HK-2 (cell line): ENCODE results near the gene NAV2.

Experiments
- DNase-seq: peaks from one replicate; pipeline ENCODE4 v3.0.0-alpha.2; 2018; ENCODE audit not compliant: unreplicated experiment

Gene NAV2

DNA sequence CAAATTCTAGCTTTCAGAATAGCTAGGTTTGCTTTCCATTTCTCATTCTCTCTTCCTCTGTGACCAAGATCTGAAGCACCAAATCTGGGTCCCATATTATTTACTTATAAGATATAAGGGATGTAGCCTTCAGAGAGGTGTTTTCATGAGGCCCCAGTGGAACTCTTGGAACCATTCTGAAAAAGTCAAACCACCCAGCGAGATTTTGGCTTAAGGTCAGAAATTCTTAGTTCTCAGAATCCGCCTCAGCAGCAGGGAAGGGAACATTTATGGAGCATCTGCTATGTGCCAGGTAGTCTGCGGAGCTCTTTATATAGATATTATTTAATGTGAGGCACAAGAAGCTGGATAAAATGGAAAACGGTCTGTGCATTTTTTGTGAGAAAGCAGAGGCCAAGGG lies 6.3 kb downstream of the NAV2 start:
- DNase-seq, result no peak

DNA sequence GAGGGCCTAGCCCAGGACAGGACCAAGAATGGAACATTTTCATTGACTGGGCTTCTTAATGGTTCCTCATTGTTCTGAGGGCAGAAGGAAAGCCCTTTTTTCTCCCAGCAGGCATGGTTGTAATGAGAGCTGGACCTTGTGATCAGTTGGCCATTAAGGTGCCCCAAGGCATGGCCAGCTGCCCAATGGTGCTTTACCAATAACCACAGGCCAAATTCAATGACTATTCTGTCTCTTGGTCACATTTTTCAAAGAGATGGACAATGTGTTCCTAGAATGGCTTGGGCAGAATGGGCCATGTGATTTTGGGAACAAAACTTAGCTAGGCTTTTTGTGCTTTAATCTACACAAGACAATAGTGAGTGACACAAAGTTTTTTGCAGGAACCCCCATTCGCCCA lies 7.3 kb downstream of the NAV2 start:
- no peak for DNase-seq

DNA sequence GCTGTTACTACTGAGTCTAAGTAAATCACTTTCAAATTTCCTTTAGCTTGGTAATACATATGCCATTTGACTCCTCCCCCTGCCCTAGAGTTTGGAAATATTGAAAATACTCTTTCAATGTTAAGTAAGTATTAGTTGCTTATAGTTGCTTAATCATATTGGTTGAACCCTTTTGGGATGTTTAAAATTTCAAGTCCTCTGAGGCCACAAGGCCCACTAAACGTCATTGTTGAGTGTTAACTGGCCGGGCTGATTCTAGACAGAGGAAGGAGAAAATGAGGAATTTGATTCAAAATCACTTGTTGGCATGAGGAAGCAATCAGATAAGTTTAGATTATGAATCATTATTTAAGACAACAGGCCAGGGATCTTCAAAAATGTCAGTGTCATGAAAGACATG lies 8.5 kb downstream of the NAV2 start:
- DNase-seq, result no peak

DNA sequence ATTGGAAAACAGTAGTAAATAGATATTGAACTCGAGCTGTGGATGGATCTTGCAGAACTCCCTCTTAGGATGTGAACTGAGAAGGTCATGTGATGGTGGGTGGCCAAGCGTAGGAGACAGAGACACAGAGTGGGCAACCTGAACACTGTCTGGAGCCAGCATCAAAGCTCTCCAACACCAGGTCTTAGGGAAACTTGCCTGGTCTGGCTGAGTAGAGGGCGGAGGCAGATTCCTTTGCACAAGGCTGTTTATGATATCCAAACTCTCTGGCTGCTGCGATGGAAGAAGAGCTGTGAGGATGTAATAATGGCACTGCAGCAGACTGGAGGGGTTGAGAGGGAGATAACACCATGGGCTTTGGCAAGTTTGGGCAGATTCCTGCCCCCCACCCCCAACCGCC lies 10.1 kb downstream of the NAV2 start:
- no peak for DNase-seq

DNA sequence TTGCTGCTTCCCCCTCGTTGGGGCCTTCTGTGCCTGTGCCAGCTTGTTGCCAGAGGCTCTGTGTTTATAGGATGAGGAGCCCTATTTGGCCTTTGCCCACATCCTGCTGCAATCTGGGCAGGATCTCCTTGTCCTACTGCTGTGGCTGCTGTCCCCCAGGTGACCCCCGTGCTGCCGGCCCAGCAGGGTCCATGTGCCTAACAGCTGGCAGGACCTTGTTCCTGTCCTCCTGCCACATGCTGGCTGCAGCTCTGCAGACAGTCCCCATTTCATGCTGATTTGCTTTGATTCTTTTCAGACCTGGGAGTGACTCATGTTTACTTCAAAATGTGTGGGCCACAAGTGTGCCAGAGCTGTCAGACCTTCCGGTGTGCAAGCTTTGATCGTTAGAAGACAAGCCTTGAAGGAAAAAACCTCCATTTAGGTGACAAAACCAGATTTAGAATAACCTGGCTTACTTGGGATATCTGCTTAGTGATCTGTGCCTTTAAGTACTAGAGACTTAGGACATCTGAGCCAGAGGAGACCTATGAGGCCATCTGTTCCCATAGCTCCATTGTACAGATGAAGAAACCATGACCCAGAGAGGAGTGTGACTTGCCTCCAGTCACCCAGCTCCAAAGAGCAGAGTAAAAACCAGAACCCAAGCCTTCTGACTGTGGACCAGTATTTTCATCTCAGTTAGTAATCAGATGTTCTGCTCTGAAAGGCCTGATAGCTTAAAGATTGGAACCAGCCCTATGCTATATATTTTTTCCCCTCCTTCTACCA lies 11.1 kb downstream of the NAV2 start:
- DNase-seq, result no peak

DNA sequence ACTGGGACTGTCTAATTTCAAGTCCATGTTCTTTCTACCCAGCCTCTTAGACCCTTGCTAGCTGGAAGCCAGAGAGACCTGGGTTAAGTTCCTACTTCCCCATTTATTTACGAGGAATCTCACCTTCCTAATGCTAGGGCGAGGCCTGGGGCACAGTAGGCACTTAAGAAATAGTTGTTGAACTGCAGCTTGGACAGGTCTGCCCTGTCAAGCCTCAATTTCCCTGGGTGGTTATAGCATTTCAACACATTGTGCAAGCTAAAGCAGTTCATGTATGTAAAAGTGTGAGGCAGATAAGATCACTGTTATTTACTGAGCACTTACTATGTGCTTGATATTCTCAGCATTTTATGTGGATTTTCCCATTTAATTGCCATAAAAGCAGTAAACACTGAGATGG lies 12.1 kb downstream of the NAV2 start:
- DNase-seq, result no peak

DNA sequence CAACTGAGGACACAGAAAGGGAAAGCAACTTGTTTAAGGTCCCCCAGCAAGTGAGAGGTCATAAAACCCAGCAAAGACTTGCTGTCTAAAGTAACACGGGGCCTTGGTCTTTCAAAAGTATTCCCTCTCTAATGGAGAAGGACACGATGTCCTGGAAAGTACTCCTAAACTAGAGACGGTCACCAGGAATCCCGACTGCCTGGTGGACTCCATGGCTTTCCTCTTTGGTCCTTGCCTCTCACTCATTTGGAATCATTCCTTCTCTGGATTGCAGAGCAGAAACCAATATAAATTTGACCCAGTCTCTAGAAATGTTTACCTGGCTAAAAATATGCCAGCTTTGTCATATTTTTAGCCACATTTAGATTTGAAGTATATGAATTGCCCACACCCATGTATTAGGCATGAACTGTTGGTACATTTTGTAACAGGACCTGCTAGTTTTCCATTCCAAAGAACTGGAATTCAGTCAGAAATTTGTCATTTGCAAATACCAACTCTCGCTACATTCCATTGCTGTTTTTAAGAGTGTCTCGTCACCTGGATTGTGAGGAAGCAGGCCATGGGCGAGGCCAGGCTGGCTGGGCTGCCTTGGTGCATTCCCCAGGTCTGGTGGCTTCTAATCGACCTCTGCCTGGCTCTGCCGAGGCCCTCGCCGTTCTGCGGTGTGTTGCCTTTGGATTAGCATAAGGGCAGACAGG lies 12.9 kb downstream of the NAV2 start:
- DNase-seq, result no peak

DNA sequence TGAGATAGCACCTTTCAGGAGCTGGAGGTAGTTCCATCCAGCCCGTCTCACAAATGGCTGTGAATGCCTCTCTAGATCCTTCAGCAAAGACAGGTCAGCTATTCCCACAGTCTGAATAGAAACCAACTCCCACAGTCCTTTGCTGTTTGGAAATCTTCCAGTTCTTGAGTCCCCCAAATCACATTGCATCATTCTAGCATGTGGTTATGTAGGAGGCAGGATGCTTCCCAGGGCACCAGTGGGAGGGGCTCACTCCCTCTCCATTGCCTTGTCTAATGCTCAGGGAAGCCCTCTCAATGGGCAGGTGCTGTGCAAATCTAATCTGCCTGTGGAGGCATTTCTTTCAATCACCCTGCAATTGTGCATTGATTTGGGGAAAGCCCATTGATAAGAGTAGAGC lies 14.6 kb downstream of the NAV2 start:
- DNase-seq, result no peak

DNA sequence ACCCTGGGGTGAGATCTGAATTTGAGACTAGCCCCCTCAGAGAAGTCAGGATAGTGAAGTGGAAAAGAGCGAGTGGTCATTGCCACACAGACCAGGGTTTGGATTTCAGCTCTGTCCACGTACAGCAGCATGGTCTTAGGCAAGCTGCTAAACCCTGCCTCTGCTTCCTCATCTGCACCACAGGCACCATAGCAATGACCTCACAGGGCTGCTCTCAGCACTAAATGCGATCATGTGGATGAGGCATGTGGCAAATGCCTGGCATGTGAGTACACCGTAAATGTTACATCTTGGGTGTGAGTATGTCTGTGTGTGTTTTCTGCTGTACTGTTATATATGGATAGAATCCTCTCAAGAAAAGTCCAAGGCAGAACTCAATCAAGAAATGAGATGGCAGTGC lies 15.8 kb downstream of the NAV2 start:
- no peak for DNase-seq

DNA sequence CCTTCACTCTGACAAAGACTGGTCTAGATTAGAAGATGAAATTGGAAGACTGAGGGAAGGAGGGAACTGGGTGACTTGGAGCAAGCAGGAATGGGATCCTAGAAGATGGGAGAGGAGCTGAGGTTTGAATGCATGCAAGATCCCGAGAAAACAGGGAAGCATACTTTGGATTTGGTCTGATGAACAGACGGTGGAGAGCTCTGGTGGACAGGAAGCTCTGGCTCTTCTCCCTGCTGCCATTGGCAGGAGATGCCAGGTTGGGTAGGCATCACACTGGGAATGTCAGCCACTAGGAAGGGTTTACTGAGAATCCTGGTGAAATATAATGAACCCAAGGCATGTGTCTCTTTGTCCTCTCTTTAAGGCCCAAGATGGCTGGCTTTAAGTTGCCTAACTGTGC lies 16.5 kb downstream of the NAV2 start:
- DNase-seq, result no peak

DNA sequence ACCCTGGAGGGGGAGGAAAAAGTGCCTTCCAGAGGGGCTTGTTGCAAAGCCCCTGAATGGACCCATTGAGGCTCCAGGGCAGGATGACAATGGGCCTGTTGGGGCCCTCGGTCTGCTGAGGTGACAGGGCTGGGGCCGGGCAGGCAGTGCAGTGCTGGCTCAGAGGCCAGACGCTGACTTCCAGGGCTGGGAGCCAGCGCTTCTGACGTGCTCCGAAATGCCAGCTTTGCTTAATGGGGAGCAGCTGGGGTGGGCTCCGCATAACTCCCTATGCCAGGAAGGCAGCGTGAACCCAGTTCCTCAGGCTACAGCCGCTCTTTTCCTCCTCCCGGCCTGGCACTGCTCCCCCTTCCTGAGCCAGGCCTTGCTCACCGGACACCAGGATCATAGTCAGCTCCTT lies 17.7 kb downstream of the NAV2 start:
- DNase-seq, result no peak

DNA sequence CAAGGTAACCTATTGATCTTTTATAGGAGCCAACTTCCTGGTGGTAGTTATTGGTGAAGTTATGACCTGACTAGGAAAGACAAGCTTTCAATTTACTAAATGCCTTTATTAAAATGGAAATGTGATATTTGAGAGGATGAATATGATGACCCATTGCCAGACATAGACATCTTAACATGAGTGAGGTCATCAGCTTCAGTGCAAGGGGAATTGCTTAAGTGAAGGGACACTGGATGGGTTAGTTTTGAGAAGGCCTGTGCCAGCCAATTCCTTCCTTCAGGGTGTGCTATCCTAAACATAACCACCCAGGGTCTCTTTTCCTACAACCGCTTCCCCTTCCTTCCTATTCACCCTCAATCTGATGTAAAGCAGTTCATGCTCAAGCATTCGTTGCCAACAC lies 21.5 kb downstream of the NAV2 start:
- no peak for DNase-seq

DNA sequence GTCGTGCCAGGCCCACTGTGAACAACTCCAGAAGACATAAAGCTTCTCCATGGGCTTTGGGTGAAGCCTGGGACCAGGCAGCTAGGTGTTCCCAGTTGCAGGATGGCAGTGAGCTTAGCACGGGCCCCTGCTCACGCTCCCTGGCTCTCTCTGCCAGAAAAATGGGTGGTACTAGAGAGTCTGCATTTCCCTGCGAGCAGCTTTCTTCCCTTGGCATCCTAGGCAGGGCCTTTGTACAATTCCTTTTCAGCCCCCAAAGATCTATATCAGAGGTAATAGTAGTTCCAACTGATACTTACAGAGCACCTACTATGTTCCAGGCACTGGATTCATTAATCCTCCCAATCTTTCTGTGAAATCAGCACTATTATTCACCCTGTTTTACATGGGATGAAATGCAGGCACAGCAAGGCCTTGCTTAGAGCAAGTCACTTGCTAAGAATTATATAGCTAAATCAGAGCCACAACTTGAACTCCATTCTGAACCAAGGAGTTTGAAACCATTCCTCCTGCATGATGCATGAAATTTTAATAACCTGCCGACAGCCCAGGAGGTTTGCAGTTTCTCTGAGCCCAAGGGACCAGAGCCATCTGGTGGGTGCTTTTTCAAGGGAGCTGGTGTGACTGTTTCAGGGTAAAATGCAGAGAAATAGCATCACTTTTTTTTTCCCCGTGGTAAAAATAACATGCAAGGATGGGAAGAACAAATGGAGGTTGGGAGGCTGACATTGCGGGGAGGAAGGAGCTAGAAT lies 22.7 kb downstream of the NAV2 start:
- no peak for DNase-seq

DNA sequence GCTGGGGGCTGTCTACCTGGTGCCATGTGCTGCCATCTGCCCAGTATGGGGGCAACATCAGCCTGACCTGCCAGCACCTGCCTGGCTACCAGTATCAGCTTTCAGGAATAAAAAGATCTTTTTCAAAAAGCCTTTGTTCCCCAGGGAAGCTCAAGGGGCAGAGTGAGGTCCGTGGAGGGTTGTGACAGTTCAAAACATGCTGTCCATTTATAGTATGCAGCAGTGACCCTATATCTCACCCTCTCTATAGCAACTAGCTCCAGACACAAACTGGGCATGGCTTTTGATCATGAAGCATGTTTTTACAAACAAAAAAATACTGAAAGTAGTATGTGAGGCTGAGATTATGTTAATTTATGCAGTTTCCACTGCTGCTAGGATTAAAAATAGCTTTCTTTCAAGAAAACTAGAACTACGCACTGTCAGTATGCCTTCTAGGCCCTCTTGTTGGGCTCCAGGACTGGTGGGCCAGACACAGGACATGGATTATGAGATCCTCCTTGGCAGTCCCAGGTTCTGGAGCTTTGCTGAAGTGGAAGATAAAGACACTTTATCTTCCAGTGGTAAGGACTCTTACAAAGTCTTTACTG lies 23.4 kb downstream of the NAV2 start:
- DNase-seq, result no peak

DNA sequence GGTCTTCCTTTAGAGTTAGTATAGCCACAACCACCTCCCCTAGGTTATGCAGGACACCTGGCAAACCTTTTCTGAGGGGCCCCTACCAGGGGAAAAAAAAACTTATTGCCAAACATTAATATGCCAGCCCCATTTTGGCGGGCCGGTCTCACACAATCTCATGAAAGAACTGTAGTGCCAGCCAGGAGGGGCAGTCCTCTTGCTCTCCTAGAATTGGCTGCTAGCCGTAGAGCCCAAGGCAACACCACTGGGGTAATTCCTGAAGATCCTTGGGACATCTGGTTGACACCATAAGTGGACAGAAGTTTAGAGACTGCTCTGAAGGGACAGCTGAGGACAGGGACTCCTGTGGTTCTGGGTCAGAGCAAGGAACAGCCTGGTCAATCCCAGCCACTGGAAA lies 24.2 kb downstream of the NAV2 start:
- DNase-seq, result no peak

DNA sequence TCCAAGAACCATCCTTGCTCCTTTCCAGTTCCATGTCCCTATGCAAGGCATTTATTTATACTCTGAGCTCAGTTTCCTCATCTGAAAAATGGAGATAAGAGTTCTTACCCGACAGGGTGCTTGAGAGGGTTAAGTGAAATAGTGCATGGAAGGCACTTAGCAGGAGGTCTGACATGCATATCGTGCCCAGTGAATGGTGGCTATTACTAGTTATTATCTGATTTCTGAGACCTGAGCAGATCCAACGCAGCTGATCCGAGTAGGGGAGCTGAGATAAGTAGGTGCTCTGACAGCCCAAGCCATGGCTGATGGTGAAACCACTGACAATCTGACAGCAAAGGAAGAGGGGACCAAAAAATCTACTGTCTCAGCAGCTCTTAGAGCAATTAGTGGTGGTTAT lies 24.9 kb downstream of the NAV2 start:
- no peak for DNase-seq

DNA sequence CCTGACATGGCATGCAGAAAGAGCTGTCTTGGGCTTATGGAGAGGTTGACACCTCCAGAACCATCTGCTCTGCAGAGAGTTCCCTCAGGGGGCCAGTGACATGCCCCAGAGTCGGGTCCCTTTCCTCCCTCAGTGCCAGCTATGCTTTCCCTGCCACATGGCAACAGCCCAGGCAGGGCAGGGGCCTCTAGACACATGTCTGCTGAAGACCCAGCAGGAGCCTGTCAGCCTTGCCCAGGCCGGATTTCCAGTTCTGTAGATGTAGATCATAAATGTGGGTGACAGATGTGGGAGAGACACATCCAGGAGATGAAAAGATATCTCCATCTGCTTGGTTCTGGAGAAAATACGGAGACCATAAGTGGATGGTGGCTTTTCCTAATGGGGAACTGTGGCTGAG lies 25.5 kb downstream of the NAV2 start:
- no peak for DNase-seq

DNA sequence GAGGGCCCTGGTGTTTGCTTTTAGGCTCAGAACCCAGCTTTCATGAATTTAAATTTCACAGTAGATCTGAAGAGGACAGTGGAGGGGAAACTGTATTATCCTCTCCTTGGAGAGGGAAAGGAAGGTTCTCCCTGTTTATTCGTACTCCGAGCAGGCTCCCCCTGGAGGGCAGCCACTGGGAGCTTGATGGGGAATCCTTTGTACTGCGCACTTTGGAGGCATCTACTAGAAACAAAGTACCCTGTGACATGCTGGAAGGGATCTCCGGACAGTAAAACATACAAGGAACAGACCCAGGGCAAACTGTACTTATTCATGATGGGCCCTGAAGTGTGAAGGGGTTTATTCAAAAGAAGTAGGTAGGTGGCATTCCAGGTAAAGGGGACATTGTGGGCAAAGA lies 27.2 kb downstream of the NAV2 start:
- DNase-seq, result no peak

DNA sequence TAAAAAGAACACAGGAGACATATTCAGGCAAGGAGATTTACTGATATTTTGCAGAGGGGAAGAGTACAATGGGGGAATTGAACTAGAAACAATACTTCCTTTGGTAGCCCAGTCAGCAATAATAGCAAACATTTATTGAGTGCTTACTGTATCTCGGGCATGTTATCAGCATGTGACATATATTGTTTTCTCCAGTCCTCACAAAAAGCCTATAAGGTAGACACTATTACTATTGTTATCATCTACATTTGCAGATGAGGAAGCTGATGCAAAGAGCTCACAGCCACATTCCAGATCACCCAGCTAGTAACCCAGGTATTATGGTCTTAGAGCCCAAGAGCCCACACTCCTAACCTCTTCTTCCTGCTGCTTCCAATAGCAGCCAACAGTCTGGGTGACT lies 27.9 kb downstream of the NAV2 start:
- DNase-seq, result no peak

DNA sequence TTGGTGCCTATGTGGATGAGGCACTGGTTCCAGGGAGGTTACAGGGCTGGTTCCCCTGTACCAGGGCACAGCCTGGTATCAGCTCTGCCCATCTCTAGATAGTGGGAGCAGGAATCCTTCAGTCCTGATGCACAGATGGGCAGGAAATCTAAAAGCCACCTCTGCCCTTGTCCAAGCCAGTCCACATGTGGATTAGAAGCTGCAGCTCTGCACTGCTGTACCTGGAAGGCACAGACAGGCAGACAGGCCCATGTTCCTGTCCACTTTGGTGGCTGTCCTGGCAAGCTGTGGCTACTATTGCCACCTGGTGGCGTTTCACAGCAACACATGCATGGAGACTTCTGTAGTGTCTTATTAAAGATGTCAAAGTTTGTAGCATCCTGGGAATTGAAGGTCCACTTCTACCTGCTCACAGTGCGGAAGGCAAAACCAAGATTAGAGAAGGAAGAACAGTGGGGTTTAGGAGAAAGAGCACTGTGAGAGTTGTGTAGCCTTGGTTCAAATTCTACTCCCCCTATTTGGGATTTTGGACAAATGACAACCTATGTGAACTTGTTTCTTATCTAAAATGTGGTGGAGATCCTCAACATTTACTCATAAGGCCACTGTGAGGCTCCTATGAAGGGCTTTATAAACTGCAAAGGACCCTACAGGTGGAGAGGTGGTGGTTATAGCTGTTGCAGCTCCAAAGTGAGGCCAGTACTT lies 30.1 kb downstream of the NAV2 start:
- DNase-seq, result peak; percentile 57

DNA sequence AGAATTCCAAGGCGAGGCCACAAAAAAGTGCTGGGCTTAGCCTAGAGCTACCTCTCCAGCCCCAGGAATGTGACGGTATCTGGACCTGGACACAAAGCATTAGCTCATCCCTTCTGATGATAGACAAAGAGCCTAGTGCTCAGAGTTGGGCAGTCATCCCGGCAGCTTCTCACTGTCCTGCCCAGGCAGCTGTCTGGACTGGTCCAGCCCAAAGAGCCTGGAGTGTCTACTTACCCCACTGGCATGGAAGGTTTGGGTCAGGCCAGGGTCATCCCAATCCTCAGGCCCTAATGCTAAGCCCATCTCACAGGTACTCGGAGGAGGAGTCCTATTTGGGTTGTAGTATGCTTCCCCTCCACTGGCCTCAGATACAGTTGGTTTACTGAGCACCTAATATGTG lies 31.0 kb downstream of the NAV2 start:
- DNase-seq, result no peak

DNA sequence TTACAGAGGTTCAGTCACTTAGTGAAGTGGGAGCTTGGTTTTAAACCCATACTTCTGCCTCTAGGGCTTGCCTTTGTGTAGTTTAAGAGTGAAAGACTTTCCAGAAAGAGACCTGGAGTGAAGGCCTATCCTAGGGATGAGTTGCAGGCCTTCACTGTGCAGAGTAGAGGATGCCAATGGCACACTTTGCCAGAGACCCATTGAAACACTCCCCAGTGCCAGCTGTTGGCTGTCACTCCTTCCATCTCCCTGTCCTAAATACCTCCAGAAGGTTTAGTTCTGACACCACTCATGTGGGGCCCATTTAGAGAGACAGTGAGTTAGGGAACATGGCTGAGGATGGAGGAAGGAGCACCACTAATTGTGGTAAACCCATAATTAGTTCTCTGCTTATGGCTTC lies 31.5 kb downstream of the NAV2 start:
- no peak for DNase-seq
